GM12878 (cell line): ENCODE data around the gene PAX5. TPM values are rescaled to one million over a fixed set of nuclear protein-coding genes. Genes with fewer than 3 reads are reported as not detected.

Source experiments
- ATAC-seq: fragments of 200-7000 bp; cut with Tn5 transposase; 3 replicates; pipeline ENCODE4 v1.9.1; 2020; ENCODE audit warnings: mild to moderate bottlenecking, moderate library complexity
- BruUV-seq: library from RNA; stranded (reverse); fragments of 400-500 nt; replicated peaks from 2 replicates; lab custom pipeline; 2021; lab: Mats Ljungman, UMichigan
- CTCF ChIA-PET: fragments of 300-600 bp; sonication (Branson Sonifier 250); formaldehyde crosslinking; extraction: SDS; loops from one replicate; lab custom pipeline; 2021; ENCODE audit warnings: inconsistent platforms; lab: Yijun Ruan, JAX
- POLR2A ChIA-PET: fragments of 350-600 bp; formaldehyde crosslinking; extraction: SDS; loops from one replicate; lab custom pipeline; 2021; ENCODE audit warnings: inconsistent platforms; lab: Charles Lee
- RAD21 ChIA-PET: fragments of 300-600 bp; sonication (Branson Sonifier 250); formaldehyde crosslinking; loops from one replicate; lab custom pipeline; 2023; ENCODE audit warnings: antibody characterized with exemption; ENCODE audit not compliant: unreplicated experiment; lab: Charles Lee
- SMC1A ChIA-PET: fragments of 300-600 bp; sonication (Branson Sonifier 250); formaldehyde crosslinking; loops from one replicate; lab custom pipeline; 2023; ENCODE audit not compliant: unreplicated experiment, uncharacterized antibody; lab: Charles Lee
- DNase-seq: peaks from one replicate; pipeline ENCODE4 v3.0.0-alpha.2; 2011; ENCODE audit warnings: low read depth, low spot score
- FAIRE-seq: peaks from 3 replicates; lab custom pipeline; 2011; peaks lifted over from hg19 to GRCh38; lab: Jason Lieb, UNC
- H2AFZ ChIP-seq: 2 replicates; pipeline ENCODE4 v1.6.0; 2011; ENCODE audit warnings: low read depth, low read length, control low read depth; ENCODE audit not compliant: control insufficient read depth
- H3K27ac ChIP-seq: 2 replicates; pipeline ENCODE4 v1.5.1; 2011; ENCODE audit warnings: control low read depth; ENCODE audit not compliant: control insufficient read depth, insufficient read depth
- H3K27me3 ChIP-seq, 2 experiments: replicated peaks in 1 of 2; 2 replicates each; pipeline versions ENCODE4 v1.6.0 to v1.6.1; 2011; ENCODE audit warnings: low read length in 1 of 2; ENCODE audit not compliant: control insufficient read depth in 2 of 2, insufficient read depth in 2 of 2
- H3K36me3 ChIP-seq, 2 experiments: 2 replicates each; pipeline ENCODE4 v1.5.1; 2011; ENCODE audit warnings: low read length in 1 of 2; ENCODE audit not compliant: control insufficient read depth in 2 of 2, insufficient read depth in 2 of 2
- H3K4me1 ChIP-seq: 2 replicates; pipeline ENCODE4 v1.6.1; 2011; ENCODE audit warnings: mild to moderate bottlenecking, low read length, moderate library complexity, mixed read lengths; ENCODE audit not compliant: control insufficient read depth, insufficient read depth
- H3K4me2 ChIP-seq: 2 replicates; pipeline ENCODE4 v1.6.0; 2011; ENCODE audit warnings: control low read depth; ENCODE audit not compliant: control insufficient read depth, insufficient read depth
- H3K4me3 ChIP-seq: fragments of 200-600 bp; sonication (generic); 2 replicates; pipeline ENCODE4 v1.5.1; 2016
- H3K79me2 ChIP-seq: 2 replicates; pipeline ENCODE4 v1.6.0; 2011; ENCODE audit warnings: low read length; ENCODE audit not compliant: control insufficient read depth, insufficient read depth
- H3K9ac ChIP-seq: 2 replicates; pipeline ENCODE4 v1.8.0; 2011; ENCODE audit warnings: low read length, control low read depth, mixed read lengths; ENCODE audit not compliant: control insufficient read depth, insufficient read depth
- H3K9me3 ChIP-seq: replicated peaks from 3 replicates; pipeline ENCODE4 v1.5.1; 2011; ENCODE audit warnings: mild to moderate bottlenecking, low read length; ENCODE audit not compliant: control insufficient read depth, insufficient read depth
- H4K20me1 ChIP-seq: 2 replicates; pipeline ENCODE4 v1.6.0; 2011; ENCODE audit not compliant: control insufficient read depth, insufficient read depth
- BMI1 ChIP-seq: fragments of 450-650 bp; IDR thresholded peaks from 2 replicates; pipeline ENCODE4 v1.6.1; 2016; ENCODE audit warnings: mild to moderate bottlenecking, moderate library complexity, borderline replicate concordance
- JUNB ChIP-seq: IDR thresholded peaks from 2 replicates; pipeline ENCODE4 v1.6.1; 2016; ENCODE audit warnings: antibody characterized with exemption, mild to moderate bottlenecking
- NFXL1 ChIP-seq: fragments of 450-650 bp; IDR thresholded peaks from 2 replicates; pipeline ENCODE4 v1.6.1; 2017; ENCODE audit warnings: antibody characterized with exemption, mild to moderate bottlenecking, borderline replicate concordance
- NFYB ChIP-seq: IDR thresholded peaks from 2 replicates; pipeline ENCODE4 v1.6.1; 2011; ENCODE audit warnings: low read depth, mild to moderate bottlenecking, low read length, improper control_type of control experiment, moderate library complexity; ENCODE audit not compliant: insufficient read depth
- PAX8 ChIP-seq: fragments of 450-650 bp; IDR thresholded peaks from 2 replicates; pipeline ENCODE4 v1.6.1; 2017; ENCODE audit warnings: mild to moderate bottlenecking, moderate library complexity
- SREBF1 ChIP-seq: IDR thresholded peaks from 2 replicates; pipeline ENCODE4 v1.6.1; 2012; ENCODE audit warnings: mild to moderate bottlenecking, low read length
- TCF3 ChIP-seq: IDR thresholded peaks from 2 replicates; pipeline ENCODE4 v1.6.1; 2012; ENCODE audit warnings: low read depth, mild to moderate bottlenecking, low read length, borderline replicate concordance; ENCODE audit not compliant: insufficient read depth
- YBX1 ChIP-seq: fragments of 450-650 bp; IDR thresholded peaks from 2 replicates; pipeline ENCODE4 v1.6.1; 2016; ENCODE audit warnings: antibody characterized with exemption
- in situ Hi-C: fragments of 300-500 bp; cut with MboI; formaldehyde crosslinking; loops from 9 replicates; pipeline ENCODE4 v1.14.3; 2018; ENCODE audit warnings: mixed read lengths
- intact Hi-C: fragments of 100-400 bp; cut with micrococcal nuclease; formaldehyde crosslinking; loops from one replicate; pipeline ENCODE4 v1.14.2; 2022; ENCODE audit not compliant: unreplicated experiment
- polyA plus RNA-seq, 11 experiments: library from polyadenylated mRNA; depleted of rRNA in 4 of 11; unstranded in 6 of 11; stranded (reverse) in 5 of 11; fragments of >200 nt; fragmentation: Nextera tagmentation in 4 of 11; fragmentation: Illumina TruSeq in 1 of 11; extraction: Ambion mirVana in 4 of 11; extraction: Trizol in 1 of 11; gene quantifications; 1 replicate in 1 of 11; 2 replicates in 10 of 11; pipeline versions ENCODE4 v1.2.1 to v1.2.3, GENCODE V29; 2011 to 2016; ENCODE audit warnings: inconsistent platforms in 2 of 11, missing spikeins in 2 of 11, low read depth in 1 of 11
- total RNA-seq, 4 experiments: library from RNA; depleted of rRNA in 3 of 4; stranded (reverse); fragments of >200 nt in 3 of 4; fragmentation: Illumina TruSeq in 1 of 4; extraction: Trizol in 1 of 4; gene quantifications; 2 replicates each; pipeline versions ENCODE4 v1.2.1 to v1.2.3, GENCODE V29; 2013 to 2021
- TF ChIP-seq, protein P1 (sequence below): fragments of 450-650 bp; IDR thresholded peaks from 2 replicates; pipeline ENCODE4 v1.6.1; 2017; ENCODE audit warnings: antibody characterized with exemption, mild to moderate bottlenecking, moderate library complexity
- TF ChIP-seq, protein P2 (sequence below): fragments of 450-650 bp; IDR thresholded peaks from 2 replicates; pipeline ENCODE4 v1.6.1; 2017; ENCODE audit warnings: mild to moderate bottlenecking, moderate library complexity

Gene PAX5
- total and polyA plus RNA-seq, 10 of the 15 experiments (the other 5 are each of a cell fraction or from before 2014, with no cell fraction given) = 2.2 to 123 (median 31.9) TPM

DNA sequence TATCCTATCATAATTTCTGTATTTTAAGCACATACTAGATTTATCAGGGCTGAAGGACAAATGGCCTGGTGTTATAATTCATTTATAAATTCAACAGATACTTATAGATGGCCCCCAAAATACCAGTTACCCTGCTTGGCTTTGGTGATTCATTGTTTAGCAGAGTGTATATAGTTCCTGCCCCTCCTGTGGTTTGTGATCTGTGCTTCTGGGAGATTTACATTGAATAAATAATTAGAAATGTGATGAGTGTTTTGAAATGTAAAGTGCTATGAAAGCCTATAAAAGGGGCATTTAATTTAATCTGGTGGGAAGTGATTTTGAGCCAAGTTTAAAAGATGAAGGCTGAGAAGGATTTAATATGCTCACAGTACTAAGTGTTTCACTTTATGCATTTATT is 49.6 kb upstream of the PAX5 start:
- no TSS peak for BruUV-seq
- H3K27ac ChIP-seq = peak overlapping the region; percentile 33; the same call in 1 of the 2 replicates
- POLR2A ChIA-PET = interaction anchor here (1.0 to 2.3 kb wide), 3 partner anchors 8 to 46 kb away, joined by 3 to 7 read pairs (median 3); partner anchors contain the start of gene ZCCHC7
- no peak for TF ChIP-seq PAX8
- TF ChIP-seq, protein P1, sequence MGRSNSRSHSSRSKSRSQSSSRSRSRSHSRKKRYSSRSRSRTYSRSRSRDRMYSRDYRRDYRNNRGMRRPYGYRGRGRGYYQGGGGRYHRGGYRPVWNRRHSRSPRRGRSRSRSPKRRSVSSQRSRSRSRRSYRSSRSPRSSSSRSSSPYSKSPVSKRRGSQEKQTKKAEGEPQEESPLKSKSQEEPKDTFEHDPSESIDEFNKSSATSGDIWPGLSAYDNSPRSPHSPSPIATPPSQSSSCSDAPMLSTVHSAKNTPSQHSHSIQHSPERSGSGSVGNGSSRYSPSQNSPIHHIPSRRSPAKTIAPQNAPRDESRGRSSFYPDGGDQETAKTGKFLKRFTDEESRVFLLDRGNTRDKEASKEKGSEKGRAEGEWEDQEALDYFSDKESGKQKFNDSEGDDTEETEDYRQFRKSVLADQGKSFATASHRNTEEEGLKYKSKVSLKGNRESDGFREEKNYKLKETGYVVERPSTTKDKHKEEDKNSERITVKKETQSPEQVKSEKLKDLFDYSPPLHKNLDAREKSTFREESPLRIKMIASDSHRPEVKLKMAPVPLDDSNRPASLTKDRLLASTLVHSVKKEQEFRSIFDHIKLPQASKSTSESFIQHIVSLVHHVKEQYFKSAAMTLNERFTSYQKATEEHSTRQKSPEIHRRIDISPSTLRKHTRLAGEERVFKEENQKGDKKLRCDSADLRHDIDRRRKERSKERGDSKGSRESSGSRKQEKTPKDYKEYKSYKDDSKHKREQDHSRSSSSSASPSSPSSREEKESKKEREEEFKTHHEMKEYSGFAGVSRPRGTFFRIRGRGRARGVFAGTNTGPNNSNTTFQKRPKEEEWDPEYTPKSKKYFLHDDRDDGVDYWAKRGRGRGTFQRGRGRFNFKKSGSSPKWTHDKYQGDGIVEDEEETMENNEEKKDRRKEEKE = no peak
- TF ChIP-seq JUNB = no peak
- TF ChIP-seq BMI1 = no peak
- TF ChIP-seq NFXL1 = no peak
- no peak for TF ChIP-seq YBX1
- TF ChIP-seq, protein P2, sequence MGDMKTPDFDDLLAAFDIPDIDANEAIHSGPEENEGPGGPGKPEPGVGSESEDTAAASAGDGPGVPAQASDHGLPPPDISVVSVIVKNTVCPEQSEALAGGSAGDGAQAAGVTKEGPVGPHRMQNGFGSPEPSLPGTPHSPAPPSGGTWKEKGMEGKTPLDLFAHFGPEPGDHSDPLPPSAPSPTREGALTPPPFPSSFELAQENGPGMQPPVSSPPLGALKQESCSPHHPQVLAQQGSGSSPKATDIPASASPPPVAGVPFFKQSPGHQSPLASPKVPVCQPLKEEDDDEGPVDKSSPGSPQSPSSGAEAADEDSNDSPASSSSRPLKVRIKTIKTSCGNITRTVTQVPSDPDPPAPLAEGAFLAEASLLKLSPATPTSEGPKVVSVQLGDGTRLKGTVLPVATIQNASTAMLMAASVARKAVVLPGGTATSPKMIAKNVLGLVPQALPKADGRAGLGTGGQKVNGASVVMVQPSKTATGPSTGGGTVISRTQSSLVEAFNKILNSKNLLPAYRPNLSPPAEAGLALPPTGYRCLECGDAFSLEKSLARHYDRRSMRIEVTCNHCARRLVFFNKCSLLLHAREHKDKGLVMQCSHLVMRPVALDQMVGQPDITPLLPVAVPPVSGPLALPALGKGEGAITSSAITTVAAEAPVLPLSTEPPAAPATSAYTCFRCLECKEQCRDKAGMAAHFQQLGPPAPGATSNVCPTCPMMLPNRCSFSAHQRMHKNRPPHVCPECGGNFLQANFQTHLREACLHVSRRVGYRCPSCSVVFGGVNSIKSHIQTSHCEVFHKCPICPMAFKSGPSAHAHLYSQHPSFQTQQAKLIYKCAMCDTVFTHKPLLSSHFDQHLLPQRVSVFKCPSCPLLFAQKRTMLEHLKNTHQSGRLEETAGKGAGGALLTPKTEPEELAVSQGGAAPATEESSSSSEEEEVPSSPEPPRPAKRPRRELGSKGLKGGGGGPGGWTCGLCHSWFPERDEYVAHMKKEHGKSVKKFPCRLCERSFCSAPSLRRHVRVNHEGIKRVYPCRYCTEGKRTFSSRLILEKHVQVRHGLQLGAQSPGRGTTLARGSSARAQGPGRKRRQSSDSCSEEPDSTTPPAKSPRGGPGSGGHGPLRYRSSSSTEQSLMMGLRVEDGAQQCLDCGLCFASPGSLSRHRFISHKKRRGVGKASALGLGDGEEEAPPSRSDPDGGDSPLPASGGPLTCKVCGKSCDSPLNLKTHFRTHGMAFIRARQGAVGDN = no peak
- no peak for TF ChIP-seq TCF3
- no peak for TF ChIP-seq SREBF1
- TF ChIP-seq NFYB = no peak
- TF ChIP-seq, all 136 proteins: peak for 0
- Histone ChIP-seq H3K9me3 (no peaks in the 10 kb centered on the region), H3K4me2 (peak overlapping the region; percentile 77; the same call in 1 of the 2 replicates), H4K20me1 (no peaks in the 10 kb centered on the region), H3K36me3 (peaks cover 4 to 14% of the 10 kb centered on the region in 2 experiments; a peak in 3 of 4 replicates), H3K4me3 (peak overlapping the region; percentile 13; the same call in 1 of the 2 replicates), H3K4me1 (peaks cover 11% of the 10 kb centered on the region), H3K79me2 (peaks cover 83% of the 10 kb centered on the region), H3K9ac (peak overlapping the region; percentile 1; the same call in 1 of the 2 replicates), H3K27me3 (no peaks in the 10 kb centered on the region), H2AFZ (no peak overlapping the region)
- ChIA-PET SMC1A (interaction anchor here (1.0 to 6.1 kb wide), 13 partner anchors 8 to 244 kb away, joined by 3 to 31 read pairs (median 6); no protein-coding TSS in a partner anchor), CTCF (interaction anchor here (1.5 to 1.8 kb wide), 3 partner anchors 17 to 88 kb away, joined by 5 to 6 read pairs (median 5); no protein-coding TSS in a partner anchor), RAD21 (interaction anchor here (0.9 to 9.1 kb wide), 9 partner anchors 17 to 241 kb away, joined by 3 to 64 read pairs (median 4); partner anchors contain the start of genes PAX5 and ZCCHC7)
- FAIRE-seq (no peak), ATAC-seq (no peak), DNase-seq (no peak)
- intact Hi-C loops = loop anchor here (5.0 kb wide), 2 partner anchors 39 to 219 kb away; partner anchors contain the start of gene ZCCHC7
- in situ Hi-C loops = no loop called here
